Neural progenitor cell (in vitro differentiated cells): ENCODE measurements around the gene CELF4.

Source experiments
- CTCF ChIP-seq: fragments of 200-600 bp; sonication (generic); IDR thresholded peaks from 2 replicates; pipeline ENCODE4 v1.5.1; 2017; ENCODE audit warnings: antibody characterized with exemption, mild to moderate bottlenecking
- EZH2 ChIP-seq: fragments of 200-600 bp; sonication (generic); IDR thresholded peaks from 2 replicates; pipeline ENCODE4 v1.6.1; 2017; ENCODE audit warnings: antibody characterized with exemption, mild to moderate bottlenecking, moderate library complexity
- EZH2phosphoT487 ChIP-seq: fragments of 200-600 bp; sonication (generic); IDR thresholded peaks from 2 replicates; pipeline ENCODE4 v1.6.1; 2017; ENCODE audit warnings: antibody characterized with exemption

- TF ChIP-seq CTCF (no peak), EZH2phosphoT487 (no peak), EZH2 (no peak)
These were observed 892 bp downstream of the CELF4 start for GRCh38 chr18:37564711-37565100.
